Stimulated activated CD4-positive, alpha-beta T cell treated with anti-CD3 and anti-CD28 coated beads, Interleukin-4, amount 100 ng/mL, for 4 hours (primary cell): ENCODE measurements around the gene LIMK2.
A peak's percentile ranks its signal among the peaks of the same experiment; 100 is the strongest.
"Not testable (repeated sequence)": the region's sequence is repeated elsewhere in the genome, so short reads cannot be mapped to it uniquely, and the experiment has no call there.

Source experiments
- DNase-seq, 2 experiments: peaks; one replicate each; pipeline ENCODE4 v3.0.0-alpha.2; 2020

LIMK2 gene

GRCh38 chr22:31244943-31245451 lies 32.9 kb downstream of the LIMK2 start:
- no peak for DNase-seq

DNA sequence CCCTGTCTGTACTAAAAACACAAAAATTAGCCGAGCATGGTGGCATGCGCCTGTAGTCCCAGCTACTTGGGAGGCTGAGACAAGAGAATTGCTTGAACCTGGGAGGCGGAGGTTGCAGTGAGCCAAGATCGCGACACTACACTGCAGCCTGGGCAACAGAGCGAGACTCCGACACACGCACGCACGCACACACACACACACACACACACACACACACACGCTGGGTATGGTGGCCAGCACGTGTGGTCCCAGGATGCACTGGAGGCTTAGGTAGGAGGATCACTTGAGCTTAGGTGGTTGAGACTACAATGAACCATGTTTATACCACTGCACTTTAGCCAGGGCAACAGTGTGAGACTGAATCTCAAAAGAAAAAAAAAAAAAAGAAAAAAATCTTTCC lies 33.9 kb downstream of the LIMK2 start:
- not testable (repeated sequence) for DNase-seq

- DNase-seq = no peak
Measured at GRCh38 chr22:31246687-31247086, 34.6 kb downstream of the LIMK2 start.

DNA sequence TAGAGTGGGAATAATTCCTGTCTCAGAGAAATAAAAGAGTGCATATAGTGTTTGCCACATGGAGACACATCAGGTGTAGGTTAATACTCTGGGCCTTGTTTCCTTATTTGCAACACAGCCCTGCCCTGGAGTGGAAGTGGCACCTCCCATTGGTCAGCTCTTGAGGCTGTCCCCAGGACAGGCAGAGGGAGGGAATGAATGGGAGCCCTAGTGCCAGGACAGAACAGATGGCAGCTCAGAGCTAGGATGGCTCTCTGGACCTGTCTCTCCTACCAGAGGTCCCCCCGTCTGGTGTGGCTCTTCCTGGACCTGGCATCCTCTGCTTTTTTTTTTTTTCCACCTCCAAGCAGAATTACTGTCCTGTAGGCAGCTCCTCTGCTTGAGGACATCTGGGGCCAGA lies 35.6 kb downstream of the LIMK2 start:
- DNase-seq = no peak

DNA sequence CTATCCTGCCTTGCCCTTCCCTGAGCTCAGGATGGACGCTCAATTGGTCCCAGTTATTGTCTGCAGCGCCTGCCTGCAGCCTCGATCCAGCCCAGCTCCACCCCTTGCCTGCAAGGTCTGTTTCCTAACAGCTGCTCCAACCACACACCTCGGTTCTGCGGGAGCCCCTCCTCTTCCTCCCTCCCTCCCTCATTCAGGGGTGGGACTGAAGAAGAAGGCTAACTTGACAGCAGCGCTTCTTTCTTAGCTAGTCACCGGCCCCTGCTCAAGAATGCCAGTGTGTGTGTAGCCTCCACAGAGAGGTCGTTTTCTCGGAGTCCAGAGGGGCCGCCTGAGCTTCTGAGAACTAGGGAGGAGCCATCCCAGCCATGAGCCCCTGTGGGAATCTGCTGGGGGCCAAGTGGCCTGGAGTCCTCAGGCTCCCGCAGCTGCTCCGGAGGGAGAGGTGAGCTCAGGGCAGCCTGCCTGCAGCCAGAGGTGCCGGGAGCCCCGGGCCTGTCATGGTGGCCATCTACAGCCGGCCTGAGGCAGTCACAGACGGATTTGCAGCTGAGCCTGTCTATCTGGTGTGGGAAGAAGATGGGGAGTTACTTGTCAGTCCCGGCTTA lies 36.1 kb downstream of the LIMK2 start:
- DNase-seq = peak; percentile 56 to 60

GRCh38 chr22:31248965-31249958 lies 37.2 kb downstream of the LIMK2 start:
- DNase-seq = no peak

DNA sequence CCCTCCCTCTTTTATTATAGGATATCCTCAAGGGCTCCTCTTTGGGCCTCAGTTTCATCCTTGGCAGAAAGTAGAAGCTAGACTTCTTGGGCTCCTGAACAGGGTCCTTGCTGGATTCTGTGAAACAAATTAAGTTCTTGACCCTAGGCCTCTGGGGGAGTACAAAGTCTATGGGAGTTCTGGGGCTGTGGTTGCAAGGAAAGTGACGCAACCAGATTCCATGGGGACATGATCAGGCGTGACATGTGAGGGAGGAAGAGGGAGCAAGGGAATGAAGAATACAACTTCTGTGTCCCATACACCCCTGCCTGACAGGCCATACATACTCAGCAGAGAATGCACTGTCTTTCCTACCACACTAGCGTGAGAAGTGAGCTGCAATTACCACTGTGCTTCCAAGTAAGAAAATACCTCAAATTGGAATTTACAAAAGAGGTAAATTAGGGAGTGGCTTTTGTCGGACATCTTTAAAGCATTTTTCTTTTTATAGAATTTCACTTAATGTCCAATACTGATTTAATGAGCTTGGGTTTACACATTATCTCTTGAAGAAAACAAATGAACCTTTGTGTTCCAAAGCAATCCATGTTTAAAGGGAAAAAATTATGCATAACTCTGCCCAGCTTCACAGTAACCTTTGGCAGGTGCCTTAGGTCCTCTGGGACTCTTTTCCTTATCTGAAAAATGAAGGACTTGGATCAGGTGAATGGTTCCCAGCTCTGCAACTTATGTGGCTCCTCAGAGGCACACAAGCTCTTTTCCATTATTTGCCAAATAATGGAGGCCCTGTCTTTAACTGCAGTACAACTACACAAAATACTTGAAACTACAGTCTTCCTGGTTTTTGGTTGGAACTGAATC lies 38.9 kb downstream of the LIMK2 start:
- no peak for DNase-seq

- DNase-seq = no peak
Measured at GRCh38 chr22:31253949-31254348, 41.9 kb downstream of the LIMK2 start.

DNA sequence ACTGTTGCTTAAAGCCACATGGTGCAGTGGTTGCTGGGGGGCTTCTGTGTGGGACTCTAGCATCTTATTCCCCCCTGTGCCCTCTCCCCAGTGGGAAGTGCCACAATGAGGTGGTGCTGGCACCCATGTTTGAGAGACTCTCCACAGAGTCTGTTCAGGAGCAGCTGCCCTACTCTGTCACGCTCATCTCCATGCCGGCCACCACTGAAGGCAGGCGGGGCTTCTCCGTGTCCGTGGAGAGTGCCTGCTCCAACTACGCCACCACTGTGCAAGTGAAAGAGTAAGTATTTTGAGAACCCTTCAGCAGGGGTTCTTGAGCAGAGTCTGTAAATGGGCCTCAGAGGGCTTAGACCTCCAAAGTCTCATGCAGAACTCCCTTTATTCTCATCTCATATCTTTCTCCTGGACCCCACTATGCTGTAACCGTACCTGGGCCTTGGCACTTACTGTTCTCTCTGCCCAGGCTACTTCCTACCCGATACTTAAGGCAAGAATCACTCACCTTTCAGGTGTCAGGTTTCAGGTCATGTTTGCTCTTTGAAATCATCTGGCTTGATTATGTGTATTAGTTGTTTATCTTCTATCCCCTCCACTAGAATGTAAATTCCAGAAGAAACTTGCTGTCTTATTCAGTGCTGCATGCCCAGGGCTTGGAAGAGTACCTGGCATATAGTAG lies 47.8 kb downstream of the LIMK2 start:
- DNase-seq = no peak

DNA sequence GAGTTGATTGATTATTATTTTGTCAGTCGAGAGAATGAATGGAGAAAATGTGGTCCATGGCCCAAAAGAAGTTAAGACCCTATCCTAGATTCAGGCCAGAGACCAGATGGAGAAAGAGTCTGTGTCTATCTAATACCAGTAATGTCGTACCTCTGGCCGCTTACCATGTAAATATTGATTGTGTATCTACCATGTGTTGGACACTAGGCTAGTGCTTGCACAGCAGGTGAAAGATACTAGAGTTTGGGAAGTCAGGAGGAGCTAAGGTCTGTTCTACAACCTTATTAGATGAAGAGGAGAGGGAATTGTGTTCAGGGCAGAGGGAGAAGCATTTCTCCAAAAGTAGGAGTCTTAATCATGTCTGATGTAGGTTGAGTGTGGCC lies 48.4 kb downstream of the LIMK2 start:
- no peak for DNase-seq

DNA sequence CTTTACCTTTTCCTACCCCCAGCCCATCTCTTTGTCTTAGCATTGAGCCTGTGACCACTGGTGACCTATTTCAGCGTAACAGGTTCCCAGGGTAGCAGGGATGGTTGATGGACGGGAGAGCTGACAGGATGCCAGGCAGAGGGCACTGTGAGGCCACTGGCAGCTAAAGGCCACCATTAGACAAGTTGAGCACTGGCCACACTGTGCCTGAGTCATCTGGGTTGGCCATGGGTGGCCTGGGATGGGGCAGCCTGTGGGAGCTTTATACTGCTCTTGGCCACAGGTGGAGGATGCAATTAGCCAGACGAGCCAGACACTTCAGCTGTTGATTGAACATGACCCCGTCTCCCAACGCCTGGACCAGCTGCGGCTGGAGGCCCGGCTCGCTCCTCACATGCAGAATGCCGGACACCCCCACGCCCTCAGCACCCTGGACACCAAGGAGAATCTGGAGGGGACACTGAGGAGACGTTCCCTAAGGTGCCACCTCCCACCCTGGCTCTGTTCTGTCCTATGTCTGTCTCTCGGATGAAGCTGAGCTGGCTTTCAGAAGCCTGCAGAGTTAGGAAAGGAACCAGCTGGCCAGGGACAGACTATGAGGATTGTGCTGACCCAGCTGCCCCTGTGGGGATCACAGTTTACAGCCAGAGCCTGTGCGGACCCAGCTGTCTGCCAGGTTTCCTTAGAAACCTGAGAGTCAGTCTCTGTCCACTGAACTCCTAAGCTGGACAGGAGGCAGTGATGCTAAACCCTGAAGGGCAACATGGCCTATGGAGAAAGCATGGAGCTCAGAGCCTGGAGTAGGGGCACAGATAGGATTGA lies 50.4 kb downstream of the LIMK2 start:
- DNase-seq = no peak

GRCh38 chr22:31263896-31264640 lies 52.0 kb downstream of the LIMK2 start:
- DNase-seq = no peak

DNA sequence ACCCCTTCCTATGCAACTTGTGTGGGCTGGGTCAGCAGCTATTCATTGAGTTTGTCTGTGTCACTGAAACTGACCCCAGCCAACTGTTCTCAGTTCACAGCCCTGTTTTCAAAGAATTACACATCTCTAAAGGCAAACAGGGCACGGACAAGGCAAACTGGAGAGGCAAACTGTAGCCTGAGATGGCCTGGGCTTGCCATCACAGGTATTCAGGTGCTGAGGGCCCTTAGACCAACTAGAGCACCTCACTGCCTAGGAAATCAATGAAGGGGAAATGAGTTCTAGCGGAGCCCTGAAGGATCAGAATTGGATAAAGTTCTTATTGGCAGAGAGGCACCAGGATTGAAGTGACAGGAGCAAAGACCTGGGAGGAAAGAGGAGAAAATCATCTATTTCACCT lies 56.2 kb downstream of the LIMK2 start:
- no peak for DNase-seq

- DNase-seq = no peak
Measured at GRCh38 chr22:31269892-31270579, 57.9 kb downstream of the LIMK2 start.

GRCh38 chr22:31271026-31271425 lies 58.9 kb downstream of the LIMK2 start:
- DNase-seq = no peak

- no peak for DNase-seq
Measured at GRCh38 chr22:31271485-31271884, 59.4 kb downstream of the LIMK2 start.

GRCh38 chr22:31272522-31273446 lies 60.7 kb downstream of the LIMK2 start:
- DNase-seq = peak in 1 of 2 experiments; percentile 44

GRCh38 chr22:31274017-31274416 lies 61.9 kb downstream of the LIMK2 start:
- no peak for DNase-seq

GRCh38 chr22:31275018-31275417 lies 62.9 kb downstream of the LIMK2 start:
- no peak for DNase-seq
